HepG2 (cell line): ENCODE measurements around the gene FAM156A. TPM values are rescaled to one million over a fixed set of nuclear protein-coding genes. Genes with fewer than 3 reads are reported as not detected.
"Not testable (repeated sequence)": the region's sequence is repeated elsewhere in the genome, so short reads cannot be mapped to it uniquely, and the experiment has no call there.

Experiments used
- ATAC-seq: fragments of 200-7000 bp; cut with Tn5 transposase; 3 replicates; pipeline ENCODE4 v1.9.1; 2020; ENCODE audit warnings: mild to moderate bottlenecking, moderate library complexity
- BruUV-seq: library from RNA; stranded (reverse); fragments of 400-500 nt; replicated peaks from 2 replicates; lab custom pipeline; 2021; lab: Mats Ljungman, UMichigan
- CTCF ChIA-PET: fragments of 300-600 bp; formaldehyde crosslinking; extraction: SDS; loops from one replicate; lab custom pipeline; 2021; ENCODE audit warnings: low total read pairs, inconsistent platforms, low intra/inter-chr PET ratio; lab: Yijun Ruan, JAX
- POLR2A ChIA-PET: fragments of 350-600 bp; sonication (Branson Sonifier 250); formaldehyde crosslinking; loops from one replicate; lab custom pipeline; 2020; ENCODE audit warnings: antibody characterized with exemption, inconsistent platforms; lab: Yijun Ruan, JAX
- DNase-seq: peaks from one replicate; pipeline ENCODE4 v3.0.0-alpha.2; 2015; ENCODE audit warnings: low spot score
- FAIRE-seq: peaks from 3 replicates; lab custom pipeline; 2011; peaks lifted over from hg19 to GRCh38; lab: Jason Lieb, UNC
- H2AFZ ChIP-seq: one replicate; pipeline ENCODE4 v1.6.1; 2011; ENCODE audit warnings: low read length, inconsistent platforms
- H3K27ac ChIP-seq: fragments of 300-600 bp; 3 replicates; pipeline ENCODE4 v1.8.0; 2011; ENCODE audit warnings: mixed run types, mild to moderate bottlenecking, mixed read lengths, low read length, inconsistent platforms; ENCODE audit not compliant: insufficient read depth; ENCODE audit errors: extremely low read length
- H3K27me3 ChIP-seq, 2 experiments: fragments of 200-600 bp in 1 of 2; 2 replicates in 1 of 2; 3 replicates in 1 of 2; pipeline versions ENCODE4 v1.6.0 to v1.8.0; 2011; ENCODE audit warnings: low read length in 2 of 2, mild to moderate bottlenecking in 2 of 2, moderate library complexity in 2 of 2, inconsistent platforms in 1 of 2; ENCODE audit not compliant: insufficient read depth in 2 of 2, control insufficient read depth in 1 of 2
- H3K36me3 ChIP-seq, 2 experiments: fragments of 200-600 bp in 1 of 2; replicated peaks in 1 of 2; 2 replicates in 1 of 2; 3 replicates in 1 of 2; pipeline versions ENCODE4 v1.5.1 to v1.8.0; 2011; ENCODE audit warnings: low read length in 2 of 2, inconsistent platforms in 1 of 2; ENCODE audit not compliant: insufficient read depth in 2 of 2, control insufficient read depth in 1 of 2
- H3K4me1 ChIP-seq: 2 replicates; pipeline ENCODE4 v1.5.1; 2012; ENCODE audit warnings: low read length, inconsistent platforms; ENCODE audit not compliant: insufficient read depth
- H3K4me2 ChIP-seq: 2 replicates; pipeline ENCODE4 v1.6.0; 2011; ENCODE audit warnings: low read depth, low read length, inconsistent platforms
- H3K4me3 ChIP-seq, 3 experiments: fragments of 200-600 bp in 1 of 3; sonication (generic), shearing (Covaris generic) in 1 of 3; replicated peaks in 1 of 3; 2 replicates each; pipeline ENCODE4 v1.5.1; 2011 to 2016; ENCODE audit warnings: low read length in 3 of 3, inconsistent platforms in 2 of 3, low read depth in 2 of 3, mild to moderate bottlenecking in 2 of 3, control low read depth in 1 of 3, mixed read lengths in 1 of 3; ENCODE audit not compliant: insufficient read depth in 1 of 3
- H3K79me2 ChIP-seq: one replicate; pipeline ENCODE4 v1.6.1; 2011; ENCODE audit warnings: low read length, inconsistent platforms; ENCODE audit not compliant: insufficient read depth
- H3K9ac ChIP-seq: 2 replicates; pipeline ENCODE4 v1.6.0; 2011; ENCODE audit warnings: mild to moderate bottlenecking, low read depth, low read length, inconsistent platforms; ENCODE audit not compliant: insufficient read depth
- H3K9me3 ChIP-seq: 2 replicates; pipeline ENCODE4 v1.5.1; 2012; ENCODE audit warnings: mild to moderate bottlenecking, low read length
- H4K20me1 ChIP-seq: 2 replicates; pipeline ENCODE4 v1.6.0; 2011; ENCODE audit warnings: inconsistent platforms, mild to moderate bottlenecking, low read length, moderate library complexity; ENCODE audit not compliant: insufficient read depth
- FOXM1 ChIP-seq: sonication (generic); formaldehyde crosslinking; IDR thresholded peaks from 2 replicates; pipeline ENCODE4 v1.5.0; 2020; ENCODE audit warnings: missing genetic modification reagents
- GMEB1 ChIP-seq: sonication (generic); formaldehyde crosslinking; IDR thresholded peaks from 2 replicates; pipeline ENCODE4 v1.5.1; 2020; ENCODE audit warnings: missing genetic modification reagents, mild to moderate bottlenecking, borderline replicate concordance
- PAX8 ChIP-seq: sonication (generic); formaldehyde crosslinking; IDR thresholded peaks from 2 replicates; pipeline ENCODE4 v1.8.0; 2022; ENCODE audit warnings: mild to moderate bottlenecking, missing genetic modification reagents, borderline replicate concordance
- ZNF121 ChIP-seq: sonication (generic); formaldehyde crosslinking; IDR thresholded peaks from 2 replicates; pipeline ENCODE4 v1.5.0; 2020; ENCODE audit warnings: mild to moderate bottlenecking, missing genetic modification reagents
- ZNF367 ChIP-seq: sonication (generic); formaldehyde crosslinking; IDR thresholded peaks from 2 replicates; pipeline ENCODE4 v1.4.0; 2020; ENCODE audit warnings: missing genetic modification reagents, borderline replicate concordance
- WGBS: methylation state at CpG from one replicate; pipeline ENCODE4 v1.1.6; 2017; ENCODE audit warnings: low lambda C conversion rate; 5-methylcytosine and 5-hydroxymethylcytosine counted together
- in situ Hi-C: cut with HindIII; loops from 2 replicates; pipeline ENCODE4 v1.10.0; 2017; ENCODE audit warnings: low pct_unique_long_range_greater_than_20kb; ENCODE audit not compliant: extremely low pct_ligation_motif_present
- intact Hi-C: fragments of 100-400 bp; cut with micrococcal nuclease; formaldehyde crosslinking; loops from one replicate; pipeline ENCODE4 v1.10.0; 2022; ENCODE audit not compliant: unreplicated experiment
- polyA plus RNA-seq, 8 experiments: library from polyadenylated mRNA; depleted of rRNA in 3 of 8; stranded (reverse) in 7 of 8; unstranded in 1 of 8; fragments of >200 nt; fragmentation: Illumina TruSeq in 4 of 8; extraction: Trizol in 4 of 8; gene quantifications; 2 replicates each; pipeline versions ENCODE4 v1.2.1 to v1.2.3, GENCODE V29; 2011 to 2016; ENCODE audit warnings: low read depth in 4 of 8, missing spikeins in 1 of 8, mixed read lengths in 1 of 8; ENCODE audit not compliant: insufficient read depth in 1 of 8
- total RNA-seq, 5 experiments: library from RNA; depleted of rRNA; stranded (reverse); fragments of >200 nt; fragmentation: Illumina TruSeq; extraction: Trizol; gene quantifications; 2 replicates each; pipeline ENCODE4 v1.2.3, GENCODE V29; 2016; ENCODE audit warnings: low read depth in 1 of 5
- TF ChIP-seq, protein P1 (sequence below): sonication (generic); formaldehyde crosslinking; IDR thresholded peaks from 2 replicates; pipeline ENCODE4 v1.5.0; 2020; ENCODE audit warnings: mild to moderate bottlenecking, missing genetic modification reagents
- TF ChIP-seq, protein P2 (sequence below): sonication (generic); formaldehyde crosslinking; IDR thresholded peaks from 2 replicates; pipeline ENCODE4 v1.4.0; 2020; ENCODE audit warnings: missing genetic modification reagents

Gene FAM156A
- total and polyA plus RNA-seq, 2 of the 13 experiments (the other 11 are each of a cell fraction or from before 2014, with no cell fraction given), result 15.4 to 53.8 TPM

- CTCF ChIA-PET, result no interaction called here
- H2AFZ ChIP-seq, result no peak overlapping the region
- in situ Hi-C loops (no loop called here), intact Hi-C loops (no loop called here)
- POLR2A ChIA-PET, result no interaction called here
- H3K4me2 ChIP-seq, result no peak overlapping the region
- TF ChIP-seq GMEB1, result no peak
- no peak for TF ChIP-seq PAX8 (CRISPR knock-in tag)
- TF ChIP-seq ZNF367 (CRISPR knock-in tag), result no peak
- TF ChIP-seq, protein P1, sequence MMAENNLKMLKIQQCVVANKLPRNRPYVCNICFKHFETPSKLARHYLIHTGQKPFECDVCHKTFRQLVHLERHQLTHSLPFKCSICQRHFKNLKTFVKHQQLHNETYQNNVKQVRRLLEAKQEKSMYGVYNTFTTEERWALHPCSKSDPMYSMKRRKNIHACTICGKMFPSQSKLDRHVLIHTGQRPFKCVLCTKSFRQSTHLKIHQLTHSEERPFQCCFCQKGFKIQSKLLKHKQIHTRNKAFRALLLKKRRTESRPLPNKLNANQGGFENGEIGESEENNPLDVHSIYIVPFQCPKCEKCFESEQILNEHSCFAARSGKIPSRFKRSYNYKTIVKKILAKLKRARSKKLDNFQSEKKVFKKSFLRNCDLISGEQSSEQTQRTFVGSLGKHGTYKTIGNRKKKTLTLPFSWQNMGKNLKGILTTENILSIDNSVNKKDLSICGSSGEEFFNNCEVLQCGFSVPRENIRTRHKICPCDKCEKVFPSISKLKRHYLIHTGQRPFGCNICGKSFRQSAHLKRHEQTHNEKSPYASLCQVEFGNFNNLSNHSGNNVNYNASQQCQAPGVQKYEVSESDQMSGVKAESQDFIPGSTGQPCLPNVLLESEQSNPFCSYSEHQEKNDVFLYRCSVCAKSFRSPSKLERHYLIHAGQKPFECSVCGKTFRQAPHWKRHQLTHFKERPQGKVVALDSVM (CRISPR knock-in tag), result peak; percentile 65
- TF ChIP-seq, protein P2, sequence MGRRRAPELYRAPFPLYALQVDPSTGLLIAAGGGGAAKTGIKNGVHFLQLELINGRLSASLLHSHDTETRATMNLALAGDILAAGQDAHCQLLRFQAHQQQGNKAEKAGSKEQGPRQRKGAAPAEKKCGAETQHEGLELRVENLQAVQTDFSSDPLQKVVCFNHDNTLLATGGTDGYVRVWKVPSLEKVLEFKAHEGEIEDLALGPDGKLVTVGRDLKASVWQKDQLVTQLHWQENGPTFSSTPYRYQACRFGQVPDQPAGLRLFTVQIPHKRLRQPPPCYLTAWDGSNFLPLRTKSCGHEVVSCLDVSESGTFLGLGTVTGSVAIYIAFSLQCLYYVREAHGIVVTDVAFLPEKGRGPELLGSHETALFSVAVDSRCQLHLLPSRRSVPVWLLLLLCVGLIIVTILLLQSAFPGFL (CRISPR knock-in tag), result no peak
- TF ChIP-seq ZNF121 (CRISPR knock-in tag), result peak; percentile 66; the same call in 1 of the 2 replicates
- no peak for TF ChIP-seq FOXM1
- no TSS peak for BruUV-seq
- H4K20me1 ChIP-seq, result no peaks in the 10 kb centered on the region
- H3K27ac ChIP-seq, result no peak overlapping the region
- no peaks in the 10 kb centered on the region for H3K36me3 ChIP-seq
- ATAC-seq (no peak), FAIRE-seq (no peak), DNase-seq (no peak)
- H3K27me3 ChIP-seq, result no peaks in the 10 kb centered on the region
- WGBS, result 75% methylated on average over 2 of the region's 2 CpGs
- peaks cover 13% of the 10 kb centered on the region for H3K4me1 ChIP-seq
- H3K79me2 ChIP-seq, result no peaks in the 10 kb centered on the region
- H3K9ac ChIP-seq, result no peak overlapping the region
- no peak overlapping the region for H3K4me3 ChIP-seq
- no peaks in the 10 kb centered on the region for H3K9me3 ChIP-seq
These were observed 25.1 kb downstream of the FAM156A start for GRCh38 chrX:52933213-52933612.

DNA sequence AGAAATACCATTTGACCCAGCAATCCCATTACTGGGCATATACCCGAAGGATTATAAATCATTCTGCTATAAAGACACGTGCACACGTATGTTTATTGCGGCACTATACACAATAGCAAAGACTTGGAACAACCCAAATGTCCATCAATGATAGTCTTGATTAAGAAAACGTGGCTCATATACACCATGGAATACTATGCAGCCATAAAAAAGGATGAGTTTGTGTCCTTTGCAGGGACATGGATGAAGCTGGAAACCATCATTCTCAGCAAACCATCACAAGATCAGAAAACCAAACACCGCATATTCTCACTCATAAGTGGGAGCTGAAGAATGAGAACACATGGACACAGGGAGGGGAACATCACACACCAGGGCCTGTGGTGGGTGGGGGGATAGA is 28.1 kb downstream of the FAM156A start:
- CTCF ChIA-PET, in situ Hi-C loops, H2AFZ ChIP-seq, H3K4me3 ChIP-seq, H3K79me2 ChIP-seq, H3K9ac ChIP-seq, H3K4me2 ChIP-seq, DNase-seq, H3K36me3 ChIP-seq, H3K27me3 ChIP-seq, H3K27ac ChIP-seq, POLR2A ChIA-PET, BruUV-seq, intact Hi-C loops, H4K20me1 ChIP-seq, H3K9me3 ChIP-seq, ATAC-seq, FAIRE-seq: not testable (repeated sequence)
- peaks cover 13% of the 10 kb centered on the region for H3K4me1 ChIP-seq
- 81% methylated on average over 6 of the region's 6 CpGs for WGBS
